Purkinje cell (primary cell): ENCODE data around the gene C3orf18. TPM values are rescaled to one million over a fixed set of nuclear protein-coding genes. Genes with fewer than 3 reads are reported as not detected.

Experiments
- polyA plus RNA-seq: library from polyadenylated mRNA; unstranded; fragments of >200 nt; fragmentation: Nextera tagmentation; gene quantifications from 2 replicates; pipeline ENCODE4 v1.2.1, GENCODE V29; 2014

Gene C3orf18
- polyA plus RNA-seq = 9.2 and 12.7 TPM in 2 replicates

GRCh38 chr3:50567386-50568167, at the start of gene C3orf18:
C3orf18 (minus strand) TSS chr3:50567747; CDS start chr3:50565699, 2,048 bp downstream.

GRCh38 chr3:50611464-50612233, 44.1 kb upstream of the C3orf18 start, which contains the start of gene CISH:
CISH (minus strand) TSS chr3:50611774; CDS start chr3:50611650, 124 bp downstream.

GRCh38 chr3:50568947-50569749, 1.6 kb upstream of the C3orf18 start, which contains the start of gene HEMK1:
HEMK1 (plus strand) TSS chr3:50569522; CDS start chr3:50571105, 1,583 bp downstream.

Other genes with a start within 250 kb of the C3orf18 start
- 1.8 and 4.4 TPM in 2 replicates for gene HYAL2, start 245.0 kb downstream of the C3orf18 start, polyA plus RNA-seq
- 26.1 and 26.6 TPM in 2 replicates for gene TUSC2, start 239.5 kb downstream of the C3orf18 start, polyA plus RNA-seq
- gene RASSF1, start 226.9 kb downstream of the C3orf18 start, polyA plus RNA-seq = 2.4 and 3.2 TPM in 2 replicates
- not detected in 2 replicates for gene ZMYND10, start 222.0 kb downstream of the C3orf18 start, polyA plus RNA-seq
- 47.8 and 60.9 TPM in 2 replicates for gene NPRL2, start 217.0 kb downstream of the C3orf18 start, polyA plus RNA-seq
- 7.5 and 22.2 TPM in 2 replicates for gene CYB561D2, start 216.9 kb downstream of the C3orf18 start, polyA plus RNA-seq
- gene TMEM115, start 208.2 kb downstream of the C3orf18 start, polyA plus RNA-seq = 19.6 and 24.4 TPM in 2 replicates
- gene CACNA2D2, start 64.1 kb downstream of the C3orf18 start, polyA plus RNA-seq = 39.3 and 63.3 TPM in 2 replicates
- 0.97 and 5.0 TPM in 2 replicates for gene HEMK1, start 1.8 kb upstream of the C3orf18 start, polyA plus RNA-seq
- 0.14 TPM in 1 of 2 replicates, not detected in the other for gene CISH, start 44.0 kb upstream of the C3orf18 start, polyA plus RNA-seq
- 0.09 TPM in 1 of 2 replicates, not detected in the other for gene MAPKAPK3, start 49.4 kb upstream of the C3orf18 start, polyA plus RNA-seq
- gene DOCK3, start 107.2 kb upstream of the C3orf18 start, polyA plus RNA-seq = 8.6 and 12.0 TPM in 2 replicates